ENCODE data around the gene ZFYVE1. TPM values are rescaled to one million over a fixed set of nuclear protein-coding genes. Genes with fewer than 3 reads are reported as not detected.

ZFYVE1 gene
- total and polyA plus RNA-seq, 2 donors (not counting 3 experiments of a cell fraction or from before 2014, with no cell fraction given) = 27.3 to 29.2 TPM

- intact Hi-C loops (cut with micrococcal nuclease) = no loop called here
- no peak overlapping the region for H2AFZ ChIP-seq (ENCODE audit: low read depth, low read length)
- H4K20me1 ChIP-seq (replicated peaks; ENCODE audit: control insufficient read depth, extremely low read depth, insufficient read depth, low read length) = no peaks in the 10 kb centered on the region
- H3K27me3 ChIP-seq (ENCODE audit: control insufficient read depth in 2 of 2, insufficient read depth in 2 of 2, low read length in 2 of 2) = peaks cover 30 to 36% of the 10 kb centered on the region in 2 experiments
- no peak overlapping the region for H3K4me3 ChIP-seq (replicated peaks in 1 of 3; ENCODE audit: insufficient read depth in 1 of 3, low read depth in 1 of 3, low read length in 3 of 3)
- BruUV-seq (replicated peaks) = no TSS peak
- no peaks in the 10 kb centered on the region for H3K79me2 ChIP-seq (ENCODE audit: control insufficient read depth, insufficient read depth, low read length)
- H3K9me1 ChIP-seq (replicated peaks; ENCODE audit: control insufficient read depth, extremely low read depth, insufficient read depth, low read length) = no peaks in the 10 kb centered on the region
- FAIRE-seq = no peak
- TF ChIP-seq FOS (IDR thresholded peaks at IDR 0.05; ENCODE audit: borderline replicate concordance, insufficient read depth, low read length) (no peak), POLR2A (IDR thresholded peaks at IDR 0.05; ENCODE audit: low read depth, low read length) (no peak), MYC (IDR thresholded peaks at IDR 0.05; ENCODE audit: low read depth, low read length) (no peak), JUN (IDR thresholded peaks at IDR 0.05; ENCODE audit: borderline replicate concordance, insufficient read depth, insufficient read length, low read depth) (no peak), CTCF (IDR thresholded peaks at IDR 0.05; ENCODE audit: extremely low read depth in 1 of 2, insufficient read depth in 1 of 2, low read depth in 1 of 2, low read length in 2 of 2) (no peak), EZH2 (IDR thresholded peaks at IDR 0.05; ENCODE audit: borderline replicate concordance, low read depth, low read length, severe bottlenecking) (no peak), POLR2AphosphoS5 (IDR thresholded peaks at IDR 0.05; ENCODE audit: insufficient read depth, low read depth, low read length) (no peak), GATA2 (IDR thresholded peaks at IDR 0.05; ENCODE audit: insufficient read depth, insufficient read length, low read depth, low read length) (no peak)
- TF ChIP-seq, protein P1, sequence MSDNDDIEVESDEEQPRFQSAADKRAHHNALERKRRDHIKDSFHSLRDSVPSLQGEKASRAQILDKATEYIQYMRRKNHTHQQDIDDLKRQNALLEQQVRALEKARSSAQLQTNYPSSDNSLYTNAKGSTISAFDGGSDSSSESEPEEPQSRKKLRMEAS (IDR thresholded peaks at IDR 0.05; ENCODE audit: insufficient read depth, insufficient read length) = no peak
- H3K4me2 ChIP-seq (ENCODE audit: insufficient read depth, low read length) = no peak overlapping the region
- no peak overlapping the region for H3K9ac ChIP-seq (replicated peaks; ENCODE audit: extremely low read depth, insufficient read depth, low read length)
- no peak overlapping the region for H3K27ac ChIP-seq (ENCODE audit: insufficient read depth, low read depth, low read length)
- dilution Hi-C loops (cut with MboI; ENCODE audit: extremely low pct_ligation_motif_present, low sequenced_read_pairs) = no loop called here
- ChIA-PET POLR2A (no interaction called here), CTCF (interaction anchor here (1.3 to 2.6 kb wide), 3 partner anchors 8 to 408 kb away, joined by 3 to 10 read pairs (median 5); no protein-coding TSS in a partner anchor)
- H3K4me1 ChIP-seq (ENCODE audit: control insufficient read depth, extremely low read depth, insufficient read depth, low read length) = peaks cover 2% of the 10 kb centered on the region
- no peak for DNase-seq (ENCODE audit: low read depth, low spot score)
- H3K36me3 ChIP-seq (ENCODE audit: control insufficient read depth in 2 of 2, extremely low read depth in 1 of 2, insufficient read depth in 2 of 2, low read length in 2 of 2) = no peaks in the 10 kb centered on the region
- H3K9me3 ChIP-seq (replicated peaks; ENCODE audit: control insufficient read depth, insufficient read depth, low read length) = no peaks in the 10 kb centered on the region
Measured at GRCh38 chr14:72921396-72921795, 105.5 kb downstream of the ZFYVE1 start.
